DOHH2 (cell line): Measurements from ENCODE around the gene FUT8.
"Not testable (repeated sequence)": the region's sequence is repeated elsewhere in the genome, so short reads cannot be mapped to it uniquely, and the experiment has no call there.

Source experiments
- H3F3A ChIP-seq: fragments of 200-600 bp; sonication (generic), shearing (Covaris generic); 2 replicates; pipeline ENCODE4 v1.6.0; 2016; ENCODE audit warnings: antibody characterized with exemption, mild to moderate bottlenecking; ENCODE audit not compliant: control insufficient read depth, insufficient read depth
- H3K27ac ChIP-seq: fragments of 200-600 bp; sonication (generic); 2 replicates; pipeline ENCODE4 v1.5.1; 2014; ENCODE audit warnings: low read depth, mild to moderate bottlenecking, low read length, moderate library complexity
- H3K27me3 ChIP-seq: fragments of 200-600 bp; sonication (generic); 2 replicates; pipeline ENCODE4 v1.6.1; 2014; ENCODE audit warnings: mild to moderate bottlenecking, low read length, mixed read lengths; ENCODE audit not compliant: control insufficient read depth
- H3K36me3 ChIP-seq: fragments of 200-600 bp; sonication (generic); 2 replicates; pipeline ENCODE4 v1.6.1; 2014; ENCODE audit warnings: mild to moderate bottlenecking, low read length, moderate library complexity, mixed read lengths; ENCODE audit not compliant: control insufficient read depth
- H3K4me1 ChIP-seq: fragments of 200-600 bp; sonication (generic); 2 replicates; pipeline ENCODE4 v1.6.1; 2014; ENCODE audit warnings: mild to moderate bottlenecking, low read length, mixed read lengths; ENCODE audit not compliant: control insufficient read depth
- H3K4me2 ChIP-seq: fragments of 200-600 bp; sonication (generic); 2 replicates; pipeline ENCODE4 v1.6.0; 2014; ENCODE audit warnings: mild to moderate bottlenecking, low read length, moderate library complexity
- H3K4me3 ChIP-seq: fragments of 200-600 bp; sonication (generic); 2 replicates; pipeline ENCODE4 v1.5.1; 2014; ENCODE audit warnings: mild to moderate bottlenecking, low read length, mixed read lengths
- H3K79me2 ChIP-seq: fragments of 200-600 bp; sonication (generic); 2 replicates; pipeline ENCODE4 v1.6.1; 2014; ENCODE audit warnings: mild to moderate bottlenecking, low read length, mixed read lengths; ENCODE audit not compliant: control insufficient read depth
- H3K9me2 ChIP-seq: fragments of 200-600 bp; sonication (generic); replicated peaks from 2 replicates; pipeline ENCODE4 v1.6.1; 2014; ENCODE audit warnings: mild to moderate bottlenecking, low read length, mixed read lengths; ENCODE audit not compliant: control insufficient read depth
- H3K9me3 ChIP-seq: fragments of 200-600 bp; sonication (generic); 2 replicates; pipeline ENCODE4 v1.6.1; 2014; ENCODE audit warnings: antibody characterized with exemption, low read length, mixed read lengths; ENCODE audit not compliant: control insufficient read depth, insufficient read depth
- H4K20me1 ChIP-seq: fragments of 200-600 bp; sonication (generic); 2 replicates; pipeline ENCODE4 v1.6.0; 2014; ENCODE audit warnings: low read depth, mild to moderate bottlenecking, antibody characterized with exemption, low read length, moderate library complexity; ENCODE audit not compliant: control insufficient read depth, insufficient read depth
- CTCF ChIP-seq: fragments of 200-600 bp; sonication (generic); IDR thresholded peaks from one replicate; pipeline ENCODE4 v1.5.1; 2014; ENCODE audit warnings: antibody characterized with exemption, mild to moderate bottlenecking, low read depth, low read length; ENCODE audit not compliant: poor library complexity, severe bottlenecking
- EZH2phosphoT487 ChIP-seq: fragments of 200-600 bp; sonication (generic); IDR thresholded peaks from 2 replicates; pipeline ENCODE4 v1.6.1; 2017; ENCODE audit warnings: borderline replicate concordance, mild to moderate bottlenecking, antibody characterized with exemption, low read length, moderate library complexity, mixed read lengths

The FUT8 gene

GRCh38 chr14:65709576-65709975 lies 297.0 kb downstream of the FUT8 start:
- Histone ChIP-seq H3K79me2 (peaks cover 5% of the 10 kb centered on the region), H3K27me3 (no peaks in the 10 kb centered on the region), H3K4me2 (no peak overlapping the region), H3K9me3 (no peaks in the 10 kb centered on the region; the same call in 1 of the 2 replicates), H4K20me1 (no peaks in the 10 kb centered on the region), H3K4me3 (no peak overlapping the region), H3K9me2 (no peaks in the 10 kb centered on the region), H3K4me1 (no peaks in the 10 kb centered on the region), H3K27ac (no peak overlapping the region), H3F3A (no peaks in the 10 kb centered on the region), H3K36me3 (peaks cover 4% of the 10 kb centered on the region; the same call in 1 of the 2 replicates)
- no peak for TF ChIP-seq EZH2phosphoT487
- no peak for TF ChIP-seq CTCF

GRCh38 chr14:65716813-65717212 lies 304.3 kb downstream of the FUT8 start:
- H3K4me1 ChIP-seq, H3K27me3 ChIP-seq, H3F3A ChIP-seq, H4K20me1 ChIP-seq, H3K9me2 ChIP-seq, H3K4me2 ChIP-seq, H3K4me3 ChIP-seq, H3K27ac ChIP-seq, H3K9me3 ChIP-seq: not testable (repeated sequence)
- Histone ChIP-seq H3K79me2 (peaks cover 14% of the 10 kb centered on the region), H3K36me3 (peaks cover 17% of the 10 kb centered on the region)

- H3K27ac ChIP-seq, H3K9me3 ChIP-seq, H3F3A ChIP-seq, H3K4me3 ChIP-seq, H3K4me1 ChIP-seq, H3K9me2 ChIP-seq, H4K20me1 ChIP-seq, H3K27me3 ChIP-seq, H3K4me2 ChIP-seq: not testable (repeated sequence)
- Histone ChIP-seq H3K36me3 (peaks cover 23% of the 10 kb centered on the region), H3K79me2 (peaks cover 14% of the 10 kb centered on the region)
Measured at GRCh38 chr14:65717384-65717915, 304.9 kb downstream of the FUT8 start.

- H3K27me3 ChIP-seq, result no peaks in the 10 kb centered on the region
- H3K4me1 ChIP-seq, result no peaks in the 10 kb centered on the region
- peaks cover 14% of the 10 kb centered on the region for H3K79me2 ChIP-seq
- TF ChIP-seq EZH2phosphoT487, result no peak
- TF ChIP-seq CTCF, result no peak
- no peak overlapping the region for H3K4me2 ChIP-seq
- no peak overlapping the region for H3K4me3 ChIP-seq
- no peaks in the 10 kb centered on the region for H3K9me2 ChIP-seq
- H4K20me1 ChIP-seq, result no peaks in the 10 kb centered on the region
- no peak overlapping the region for H3K27ac ChIP-seq
- H3K9me3 ChIP-seq, result peaks cover 9% of the 10 kb centered on the region; the same call in 1 of the 2 replicates
- H3F3A ChIP-seq, result no peaks in the 10 kb centered on the region
- H3K36me3 ChIP-seq, result peaks cover 33% of the 10 kb centered on the region
Measured at GRCh38 chr14:65718629-65719028, 306.1 kb downstream of the FUT8 start.
